Astrocyte of the cerebellum (primary cell): ENCODE measurements around the gene GLYR1.
"Not testable (repeated sequence)": the region's sequence is repeated elsewhere in the genome, so short reads cannot be mapped to it uniquely, and the experiment has no call there.

ENCODE experiments used
- DNase-seq: peaks from one replicate; pipeline ENCODE4 v3.0.0-alpha.2; 2011; ENCODE audit warnings: low read depth
- H3K4me3 ChIP-seq: 2 replicates; pipeline ENCODE4 v1.5.1; 2011; ENCODE audit warnings: mild to moderate bottlenecking, low read depth, low read length, moderate library complexity
- CTCF ChIP-seq: IDR thresholded peaks from 2 replicates; pipeline ENCODE4 v1.5.1; 2012; ENCODE audit warnings: low read length, low read depth, moderate library complexity, mild to moderate bottlenecking; ENCODE audit errors: missing control alignments
- in situ Hi-C: cut with HindIII; loops from 2 replicates; pipeline ENCODE4 v1.10.0; 2017; ENCODE audit warnings: low sequenced_read_pairs

The GLYR1 gene

GRCh38 chr16:4788910-4789309 is 58.2 kb downstream of the GLYR1 start:
- no peak for DNase-seq
- no peak for TF ChIP-seq CTCF
- in situ Hi-C loops, result no loop called here
- H3K4me3 ChIP-seq, result no peak overlapping the region

- DNase-seq, result no peak
- TF ChIP-seq CTCF, result no peak
- in situ Hi-C loops, result no loop called here
- no peak overlapping the region for H3K4me3 ChIP-seq
Measured at GRCh38 chr16:4788489-4788889, 58.6 kb downstream of the GLYR1 start.

GRCh38 chr16:4787627-4788482 is 59.2 kb downstream of the GLYR1 start, which contains the start of gene SEPTIN12:
Gene SEPTIN12 (minus strand): TSS chr16:4788345. CDS start chr16:4787645, 700 bp downstream.
- no peak for DNase-seq
- TF ChIP-seq CTCF, result no peak
- no peak within 1 kb of the TSS for H3K4me3 ChIP-seq
- in situ Hi-C loops, result no loop called here

GRCh38 chr16:4787068-4787467 is 60.0 kb downstream of the GLYR1 start:
- H3K4me3 ChIP-seq, result no peak overlapping the region
- in situ Hi-C loops, result no loop called here
- DNase-seq, result no peak
- no peak for TF ChIP-seq CTCF

GRCh38 chr16:4785758-4786433 is 61.2 kb downstream of the GLYR1 start:
- in situ Hi-C loops, result no loop called here

GRCh38 chr16:4784444-4784987 is 62.6 kb downstream of the GLYR1 start:
- in situ Hi-C loops, DNase-seq, H3K4me3 ChIP-seq: not testable (repeated sequence)

More at GRCh38 chr16:4785758-4786433, 61.2 kb downstream of the GLYR1 start:
- no peak overlapping the region for H3K4me3 ChIP-seq
- DNase-seq, result no peak
- TF ChIP-seq CTCF, result no peak

- in situ Hi-C loops, result no loop called here
Measured at GRCh38 chr16:4783951-4784336, 63.1 kb downstream of the GLYR1 start.

More at GRCh38 chr16:4783951-4784336, 63.1 kb downstream of the GLYR1 start:
- no peak overlapping the region for H3K4me3 ChIP-seq
- TF ChIP-seq CTCF, result no peak
- DNase-seq, result no peak
